Measurements from ENCODE around the gene BTBD2. TPM values are rescaled to one million over a fixed set of nuclear protein-coding genes. Genes with fewer than 3 reads are reported as not detected.

Gene BTBD2
- total and polyA plus RNA-seq, 2 of the 13 experiments (the other 11 are each of a cell fraction or from before 2014, with no cell fraction given): 28.1 to 45.3 TPM

- TF ChIP-seq CBFB (CRISPR knock-in tag; IDR thresholded peaks at IDR 0.05) (no peak), KDM1A (CRISPR knock-in tag; IDR thresholded peaks at IDR 0.05) (0 out of 2 replicates have a peak, but pooled peaks have one; percentile 65), HOXA7 (CRISPR knock-in tag; IDR thresholded peaks at IDR 0.05) (no peak), SIN3A (IDR thresholded peaks at IDR 0.05; ENCODE audit: borderline replicate concordance, low read depth, low read length) (no peak), YEATS2 (CRISPR knock-in tag; IDR thresholded peaks at IDR 0.05; ENCODE audit: borderline replicate concordance) (0 out of 2 replicates have a peak, but pooled peaks have one; percentile 7), CENPX (CRISPR knock-in tag; IDR thresholded peaks at IDR 0.05) (no peak), ZFP62 (CRISPR knock-in tag; IDR thresholded peaks at IDR 0.05) (no peak), SAP130 (CRISPR knock-in tag; IDR thresholded peaks at IDR 0.05; ENCODE audit: low read depth) (peak; percentile 69), U2AF1 (optimal IDR thresholded peaks at IDR 0.05; ENCODE audit: low read depth, low read length) (no peak), MED8 (CRISPR knock-in tag; IDR thresholded peaks at IDR 0.05; ENCODE audit: insufficient replicate concordance) (no peak), MYNN (CRISPR knock-in tag; IDR thresholded peaks at IDR 0.05; ENCODE audit: low read depth) (peak; percentile 7; the same call in 1 of the 2 replicates), ZBTB46 (CRISPR knock-in tag; IDR thresholded peaks at IDR 0.05; ENCODE audit: borderline replicate concordance) (no peak), FOXA3 (CRISPR knock-in tag; IDR thresholded peaks at IDR 0.05) (peak; percentile 21; the same call in 1 of the 2 replicates), ZNF768 (CRISPR knock-in tag; IDR thresholded peaks at IDR 0.05) (0 out of 2 replicates have a peak, but pooled peaks have one; percentile 11), TCF7 (IDR thresholded peaks at IDR 0.05; ENCODE audit: low read depth) (no peak), ZNF280B (CRISPR knock-in tag; IDR thresholded peaks at IDR 0.05; ENCODE audit: borderline replicate concordance) (0 out of 2 replicates have a peak, but pooled peaks have one; percentile 39), SKIL (CRISPR knock-in tag; IDR thresholded peaks at IDR 0.05; ENCODE audit: borderline replicate concordance) (no peak), FOSL2 (CRISPR knock-in tag; IDR thresholded peaks at IDR 0.05) (peak; percentile 88), MNT (IDR thresholded peaks at IDR 0.05) (no peak), ZNF136 (CRISPR knock-in tag; IDR thresholded peaks at IDR 0.05; ENCODE audit: low read depth) (no peak), SOX13 (IDR thresholded peaks at IDR 0.05) (no peak), SOX13 (CRISPR knock-in tag; conservative IDR thresholded peaks at IDR 0.05 in 1 of 2, IDR thresholded peaks at IDR 0.05 in 1 of 2) (peak in 1 of 2 experiments; percentile 47; a peak in 2 of 4 replicates), AGO2 (optimal IDR thresholded peaks at IDR 0.05; ENCODE audit: low read depth, low read length) (no peak), CEBPG (CRISPR knock-in tag; IDR thresholded peaks at IDR 0.05) (0 out of 2 replicates have a peak, but pooled peaks have one; percentile 7)
Measured at GRCh38 chr19:1935484-1936208, 79.9 kb downstream of the BTBD2 start (continued).

Data from HepG2 (cell line).